Nephron progenitor cell (in vitro differentiated cells): ENCODE results near the gene CIB1.

Source experiments
- DNase-seq: peaks from one replicate; pipeline ENCODE4 v3.0.0; 2021
- H3K27ac Mint-ChIP-seq: 2 replicates; pipeline ENCODE4 v1.8.0; 2021; ENCODE audit warnings: mild to moderate bottlenecking, moderate library complexity, mixed read lengths
- H3K27me3 Mint-ChIP-seq: 2 replicates; pipeline ENCODE4 v1.8.0; 2021; ENCODE audit warnings: mild to moderate bottlenecking, low read depth, mixed read lengths; ENCODE audit not compliant: poor library complexity
- H3K36me3 Mint-ChIP-seq: 2 replicates; pipeline ENCODE4 v1.8.0; 2021; ENCODE audit warnings: low read depth, mixed read lengths
- H3K4me1 Mint-ChIP-seq: 2 replicates; pipeline ENCODE4 v1.8.0; 2021; ENCODE audit warnings: mixed read lengths
- H3K4me3 Mint-ChIP-seq: 2 replicates; pipeline ENCODE4 v1.8.0; 2021; ENCODE audit warnings: mild to moderate bottlenecking, moderate library complexity, mixed read lengths
- H3K9me3 Mint-ChIP-seq: 2 replicates; pipeline ENCODE4 v1.8.0; 2021; ENCODE audit warnings: mild to moderate bottlenecking, moderate library complexity, mixed read lengths
- TF ChIP-seq, protein P1 (sequence below): fragments of 200-600 bp; sonication (generic); IDR thresholded peaks from 2 replicates; pipeline ENCODE4 v1.5.0; 2021; ENCODE audit warnings: antibody characterized with exemption

CIB1 gene

GRCh38 chr15:90227816-90228772 is 5.6 kb downstream of the CIB1 start:
- peaks cover 21% of the 10 kb centered on the region for H3K4me1 Mint-ChIP-seq
- H3K9me3 Mint-ChIP-seq, result no peaks in the 10 kb centered on the region
- peaks cover 10% of the 10 kb centered on the region for H3K27me3 Mint-ChIP-seq
- TF ChIP-seq, protein P1, sequence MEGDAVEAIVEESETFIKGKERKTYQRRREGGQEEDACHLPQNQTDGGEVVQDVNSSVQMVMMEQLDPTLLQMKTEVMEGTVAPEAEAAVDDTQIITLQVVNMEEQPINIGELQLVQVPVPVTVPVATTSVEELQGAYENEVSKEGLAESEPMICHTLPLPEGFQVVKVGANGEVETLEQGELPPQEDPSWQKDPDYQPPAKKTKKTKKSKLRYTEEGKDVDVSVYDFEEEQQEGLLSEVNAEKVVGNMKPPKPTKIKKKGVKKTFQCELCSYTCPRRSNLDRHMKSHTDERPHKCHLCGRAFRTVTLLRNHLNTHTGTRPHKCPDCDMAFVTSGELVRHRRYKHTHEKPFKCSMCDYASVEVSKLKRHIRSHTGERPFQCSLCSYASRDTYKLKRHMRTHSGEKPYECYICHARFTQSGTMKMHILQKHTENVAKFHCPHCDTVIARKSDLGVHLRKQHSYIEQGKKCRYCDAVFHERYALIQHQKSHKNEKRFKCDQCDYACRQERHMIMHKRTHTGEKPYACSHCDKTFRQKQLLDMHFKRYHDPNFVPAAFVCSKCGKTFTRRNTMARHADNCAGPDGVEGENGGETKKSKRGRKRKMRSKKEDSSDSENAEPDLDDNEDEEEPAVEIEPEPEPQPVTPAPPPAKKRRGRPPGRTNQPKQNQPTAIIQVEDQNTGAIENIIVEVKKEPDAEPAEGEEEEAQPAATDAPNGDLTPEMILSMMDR, result no peak
- H3K27ac Mint-ChIP-seq, result no peak overlapping the region
- peaks cover 40% of the 10 kb centered on the region for H3K36me3 Mint-ChIP-seq
- no peak for DNase-seq
- no peak overlapping the region for H3K4me3 Mint-ChIP-seq

- Mint-ChIP-seq H3K36me3 (peaks cover 44% of the 10 kb centered on the region), H3K27me3 (peaks cover 10% of the 10 kb centered on the region), H3K9me3 (no peaks in the 10 kb centered on the region), H3K27ac (peak overlapping the region; percentile 61), H3K4me1 (peaks cover 14% of the 10 kb centered on the region), H3K4me3 (no peak overlapping the region)
- TF ChIP-seq, protein P1, result no peak
- DNase-seq, result no peak
These were observed 6.4 kb downstream of the CIB1 start for GRCh38 chr15:90227336-90227735.

GRCh38 chr15:90225504-90226234 is 8.1 kb downstream of the CIB1 start:
- TF ChIP-seq, protein P1, result no peak
- H3K27me3 Mint-ChIP-seq, result peaks cover 10% of the 10 kb centered on the region
- no peaks in the 10 kb centered on the region for H3K4me1 Mint-ChIP-seq
- H3K27ac Mint-ChIP-seq, result no peak overlapping the region
- no peak for DNase-seq
- no peak overlapping the region for H3K4me3 Mint-ChIP-seq
- H3K36me3 Mint-ChIP-seq, result peaks cover 48% of the 10 kb centered on the region
- H3K9me3 Mint-ChIP-seq, result no peaks in the 10 kb centered on the region

DNA sequence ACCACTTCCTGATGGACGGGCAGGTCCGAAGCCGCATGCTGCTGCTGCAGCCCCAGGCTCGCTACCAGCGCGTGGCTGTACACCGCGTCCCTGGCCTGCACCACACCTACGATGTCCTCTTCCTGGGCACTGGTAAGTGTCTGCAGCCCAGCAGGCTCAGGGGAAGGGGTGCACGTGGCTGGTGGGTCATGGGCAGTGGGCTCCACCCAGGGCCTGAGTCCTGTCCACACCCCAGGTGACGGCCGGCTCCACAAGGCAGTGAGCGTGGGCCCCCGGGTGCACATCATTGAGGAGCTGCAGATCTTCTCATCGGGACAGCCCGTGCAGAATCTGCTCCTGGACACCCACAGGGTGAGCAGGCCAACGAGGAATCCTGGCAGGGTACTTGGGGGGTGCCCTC is 8.7 kb downstream of the CIB1 start:
- TF ChIP-seq, protein P1, result no peak
- Mint-ChIP-seq H3K27ac (no peak overlapping the region), H3K4me1 (no peaks in the 10 kb centered on the region), H3K27me3 (peaks cover 7% of the 10 kb centered on the region), H3K9me3 (no peaks in the 10 kb centered on the region), H3K4me3 (no peak overlapping the region), H3K36me3 (peaks cover 47% of the 10 kb centered on the region)
- no peak for DNase-seq

GRCh38 chr15:90223441-90224165 is 10.1 kb downstream of the CIB1 start:
- no peaks in the 10 kb centered on the region for H3K27me3 Mint-ChIP-seq
- DNase-seq, result no peak
- H3K9me3 Mint-ChIP-seq, result no peaks in the 10 kb centered on the region
- TF ChIP-seq, protein P1, result no peak
- no peak overlapping the region for H3K4me3 Mint-ChIP-seq
- peaks cover 8% of the 10 kb centered on the region for H3K4me1 Mint-ChIP-seq
- no peak overlapping the region for H3K27ac Mint-ChIP-seq
- peaks cover 40% of the 10 kb centered on the region for H3K36me3 Mint-ChIP-seq
